Measurements from ENCODE around the gene RBMS2.

DNA sequence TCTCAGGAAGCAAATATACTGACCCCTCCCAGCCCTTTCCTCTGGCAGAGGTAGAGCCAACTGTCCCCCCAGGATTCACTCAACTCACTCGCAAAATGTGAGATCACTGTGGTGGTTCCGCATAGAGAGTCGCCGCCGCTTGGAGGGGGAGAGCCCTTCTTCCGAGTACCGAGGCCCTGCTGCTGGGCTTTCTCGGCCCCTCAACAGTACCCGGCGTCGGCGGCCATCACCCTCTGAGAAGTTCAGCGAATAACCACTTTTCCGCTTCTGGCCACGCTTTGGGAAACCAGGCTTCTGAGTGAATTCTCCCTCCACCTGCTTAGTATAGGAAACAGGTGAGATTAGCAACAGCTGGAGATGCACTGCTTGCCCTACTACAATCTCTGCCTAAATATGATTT, 77.4 kb downstream of the RBMS2 start:
- TF ChIP-seq, protein P1, sequence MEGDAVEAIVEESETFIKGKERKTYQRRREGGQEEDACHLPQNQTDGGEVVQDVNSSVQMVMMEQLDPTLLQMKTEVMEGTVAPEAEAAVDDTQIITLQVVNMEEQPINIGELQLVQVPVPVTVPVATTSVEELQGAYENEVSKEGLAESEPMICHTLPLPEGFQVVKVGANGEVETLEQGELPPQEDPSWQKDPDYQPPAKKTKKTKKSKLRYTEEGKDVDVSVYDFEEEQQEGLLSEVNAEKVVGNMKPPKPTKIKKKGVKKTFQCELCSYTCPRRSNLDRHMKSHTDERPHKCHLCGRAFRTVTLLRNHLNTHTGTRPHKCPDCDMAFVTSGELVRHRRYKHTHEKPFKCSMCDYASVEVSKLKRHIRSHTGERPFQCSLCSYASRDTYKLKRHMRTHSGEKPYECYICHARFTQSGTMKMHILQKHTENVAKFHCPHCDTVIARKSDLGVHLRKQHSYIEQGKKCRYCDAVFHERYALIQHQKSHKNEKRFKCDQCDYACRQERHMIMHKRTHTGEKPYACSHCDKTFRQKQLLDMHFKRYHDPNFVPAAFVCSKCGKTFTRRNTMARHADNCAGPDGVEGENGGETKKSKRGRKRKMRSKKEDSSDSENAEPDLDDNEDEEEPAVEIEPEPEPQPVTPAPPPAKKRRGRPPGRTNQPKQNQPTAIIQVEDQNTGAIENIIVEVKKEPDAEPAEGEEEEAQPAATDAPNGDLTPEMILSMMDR (IDR thresholded peaks at IDR 0.05) = no peak
- no peak for TF ChIP-seq EP300 (IDR thresholded peaks at IDR 0.05; ENCODE audit: low read depth)
- no peak for TF ChIP-seq POLR2A (IDR thresholded peaks at IDR 0.05)

All from transverse colon (tissue), 3 donors.